K562 (cell line): ENCODE data around the gene SLCO2B1. TPM values are rescaled to one million over a fixed set of nuclear protein-coding genes. Genes with fewer than 3 reads are reported as not detected.

Experiments
- ETS1 ChIP-seq: conservative IDR thresholded peaks from 2 replicates; pipeline ENCODE4 v1.6.1; 2011; ENCODE audit warnings: low read depth, mild to moderate bottlenecking, low read length; ENCODE audit not compliant: control insufficient read depth
- ETS2 ChIP-seq: IDR thresholded peaks from 2 replicates; pipeline ENCODE4 v1.6.1; 2016; ENCODE audit warnings: borderline replicate concordance, missing genetic modification characterization, mild to moderate bottlenecking, moderate library complexity, missing compliant biosample characterization; ENCODE audit not compliant: poor library complexity, severe bottlenecking
- HDAC8 ChIP-seq: fragments of 450-650 bp; IDR thresholded peaks from 2 replicates; pipeline ENCODE4 v1.6.1; 2016; ENCODE audit warnings: mild to moderate bottlenecking, missing genetic modification characterization, moderate library complexity, missing compliant biosample characterization
- HINFP ChIP-seq: fragments of 450-650 bp; conservative IDR thresholded peaks from 2 replicates; pipeline ENCODE4 v1.6.1; 2016; ENCODE audit warnings: missing genetic modification characterization, low read depth, mild to moderate bottlenecking, control low read depth, missing compliant biosample characterization
- MNT ChIP-seq, 2 experiments: fragments of 450-650 bp; conservative IDR thresholded peaks; 2 replicates each; pipeline ENCODE4 v1.6.1; 2017; ENCODE audit warnings: mild to moderate bottlenecking in 2 of 2, moderate library complexity in 2 of 2
- NR2F6 ChIP-seq: fragments of 450-650 bp; formaldehyde crosslinking; IDR thresholded peaks from 2 replicates; pipeline ENCODE4 v1.4.0; 2020; ENCODE audit warnings: mild to moderate bottlenecking
- RBFOX2 ChIP-seq: fragments of 200-400 bp; formaldehyde crosslinking; IDR thresholded peaks from 2 replicates; pipeline ENCODE4 v1.6.1; 2017; ENCODE audit warnings: low read depth, mild to moderate bottlenecking, low read length, moderate library complexity
- RCOR1 ChIP-seq, 2 experiments: IDR thresholded peaks; 2 replicates each; pipeline ENCODE4 v1.6.1; 2012; ENCODE audit warnings: low read depth in 2 of 2, low read length in 2 of 2, borderline replicate concordance in 1 of 2, improper control_type of control experiment in 1 of 2
- SIX5 ChIP-seq, 2 experiments: IDR thresholded peaks; 2 replicates each; pipeline ENCODE4 v1.6.1; 2011; ENCODE audit warnings: low read length in 2 of 2, borderline replicate concordance in 1 of 2, low read depth in 1 of 2, mild to moderate bottlenecking in 1 of 2, moderate library complexity in 1 of 2; ENCODE audit not compliant: insufficient read depth in 1 of 2
- ZBTB40 ChIP-seq, 2 experiments: fragments of 450-650 bp in 1 of 2; sonication (generic) in 1 of 2; formaldehyde crosslinking in 1 of 2; IDR thresholded peaks; 2 replicates each; pipeline versions ENCODE4 v1.7.1 to v1.9.0; 2016 to 2022; ENCODE audit warnings: inconsistent platforms in 1 of 2, mild to moderate bottlenecking in 1 of 2, missing genetic modification reagents in 1 of 2
- ZNF764 ChIP-seq: fragments of 250-450 bp; sonication (Bioruptor Pico); IDR thresholded peaks from 2 replicates; pipeline ENCODE4 v1.4.0; 2020; ENCODE audit warnings: low read depth, mild to moderate bottlenecking, moderate library complexity
- polyA plus RNA-seq, 8 experiments: library from polyadenylated mRNA; depleted of rRNA in 4 of 8; stranded (reverse) in 5 of 8; unstranded in 3 of 8; fragments of >200 nt; fragmentation: Nextera tagmentation in 2 of 8; fragmentation: Illumina TruSeq in 1 of 8; extraction: Ambion mirVana in 2 of 8; extraction: Trizol in 1 of 8; gene quantifications; 2 replicates each; pipeline versions ENCODE4 v1.2.1 to v1.2.3, GENCODE V29; 2011 to 2014; ENCODE audit warnings: inconsistent platforms in 1 of 8, missing spikeins in 1 of 8
- total RNA-seq, 7 experiments: library from RNA; depleted of rRNA in 6 of 7; stranded (reverse); fragments of >200 nt in 6 of 7; fragmentation: Illumina TruSeq in 2 of 7; extraction: Trizol in 2 of 7; gene quantifications; 2 replicates each; pipeline versions ENCODE4 v1.2.1 to v1.2.3, GENCODE V29; 2011 to 2021; ENCODE audit warnings: low replicate concordance in 1 of 7

SLCO2B1 gene
- total and polyA plus RNA-seq, 9 of the 15 experiments (the other 6 are each of a cell fraction or from before 2014, with no cell fraction given), result 0.70 to 14.7 (median 7.6) TPM

- TF ChIP-seq ZBTB40 (IDR thresholded peaks at IDR 0.05), result 0 out of 2 replicates have a peak, but pooled peaks have one; percentile 40
- TF ChIP-seq ZBTB40 (CRISPR knock-in tag; IDR thresholded peaks at IDR 0.05), result no peak
- TF ChIP-seq RBFOX2, result peak; percentile 45; the same call in 1 of the 2 replicates
- peak in 1 of 2 experiments; percentile 56; a peak in 2 of 4 replicates for TF ChIP-seq MNT (conservative IDR thresholded peaks at IDR 0.05)
- no peak for TF ChIP-seq ZNF764 (CRISPR knock-in tag)
- TF ChIP-seq NR2F6 (CRISPR knock-in tag), result no peak
- TF ChIP-seq ETS2 (tag), result no peak
- TF ChIP-seq HINFP, result no peak
- peak in 1 of 2 experiments; percentile 70; a peak in 2 of 4 replicates for TF ChIP-seq RCOR1 (IDR thresholded peaks at IDR 0.05; ENCODE audit: borderline replicate concordance in 1 of 2, low read depth in 2 of 2, low read length in 2 of 2)
- TF ChIP-seq HDAC8 (tag), result peak; percentile 7; the same call in 1 of the 2 replicates
- no peak for TF ChIP-seq ETS1
- no peak for TF ChIP-seq SIX5 (IDR thresholded peaks at IDR 0.05; ENCODE audit: borderline replicate concordance in 1 of 2, insufficient read depth in 1 of 2, low read depth in 1 of 2, low read length in 2 of 2)
Observed at GRCh38 chr11:75103380-75104026, 47.4 kb upstream of the SLCO2B1 start (continued).
